Cardiac muscle cell (in vitro differentiated cells and primary cell): Measurements from ENCODE around the gene NUDT4B. TPM values are rescaled to one million over a fixed set of nuclear protein-coding genes. Genes with fewer than 3 reads are reported as not detected.
"Not testable (repeated sequence)": the region's sequence is repeated elsewhere in the genome, so short reads cannot be mapped to it uniquely, and the experiment has no call there.

Experiments
- DNase-seq, 2 donors: peaks; one replicate each; pipeline versions ENCODE4 v3.0.0 to v3.0.0-alpha.2; 2010 to 2017; ENCODE audit warnings: low read depth in 1 of 2, low spot score in 1 of 2
- H3K27ac ChIP-seq: fragments of 200-600 bp; sonication (generic); 2 replicates; pipeline ENCODE4 v1.5.1; 2016
- H3K27me3 ChIP-seq: fragments of 200-600 bp; sonication (generic); 2 replicates; pipeline ENCODE4 v1.6.0; 2016; ENCODE audit warnings: control low read depth
- H3K36me3 ChIP-seq: fragments of 200-600 bp; sonication (generic); 2 replicates; pipeline ENCODE4 v1.5.1; 2016; ENCODE audit warnings: control low read depth
- H3K4me1 ChIP-seq: fragments of 200-600 bp; sonication (generic); 2 replicates; pipeline ENCODE4 v1.8.1; 2017; ENCODE audit warnings: low read depth, mild to moderate bottlenecking, mixed run types
- H3K4me3 ChIP-seq: fragments of 200-600 bp; sonication (generic); 2 replicates; pipeline ENCODE4 v1.5.1; 2016; ENCODE audit warnings: mild to moderate bottlenecking
- H3K9me3 ChIP-seq: fragments of 200-600 bp; sonication (generic); 2 replicates; pipeline ENCODE4 v1.5.1; 2017; ENCODE audit warnings: low read depth, mild to moderate bottlenecking, control low read depth
- polyA plus RNA-seq: library from polyadenylated mRNA; unstranded; fragments of >200 nt; fragmentation: Nextera tagmentation; extraction: Ambion mirVana; gene quantifications from 2 replicates; pipeline ENCODE4 v1.2.1, GENCODE V29; 2016
- total RNA-seq: library from RNA; depleted of rRNA; stranded (reverse); fragments of >200 nt; gene quantifications from 2 replicates; pipeline ENCODE4 v1.2.3, GENCODE V29; 2016

NUDT4B gene
- total RNA-seq (72.0 and 87.9 TPM in 2 replicates), polyA plus RNA-seq (not detected in 2 replicates)

DNA sequence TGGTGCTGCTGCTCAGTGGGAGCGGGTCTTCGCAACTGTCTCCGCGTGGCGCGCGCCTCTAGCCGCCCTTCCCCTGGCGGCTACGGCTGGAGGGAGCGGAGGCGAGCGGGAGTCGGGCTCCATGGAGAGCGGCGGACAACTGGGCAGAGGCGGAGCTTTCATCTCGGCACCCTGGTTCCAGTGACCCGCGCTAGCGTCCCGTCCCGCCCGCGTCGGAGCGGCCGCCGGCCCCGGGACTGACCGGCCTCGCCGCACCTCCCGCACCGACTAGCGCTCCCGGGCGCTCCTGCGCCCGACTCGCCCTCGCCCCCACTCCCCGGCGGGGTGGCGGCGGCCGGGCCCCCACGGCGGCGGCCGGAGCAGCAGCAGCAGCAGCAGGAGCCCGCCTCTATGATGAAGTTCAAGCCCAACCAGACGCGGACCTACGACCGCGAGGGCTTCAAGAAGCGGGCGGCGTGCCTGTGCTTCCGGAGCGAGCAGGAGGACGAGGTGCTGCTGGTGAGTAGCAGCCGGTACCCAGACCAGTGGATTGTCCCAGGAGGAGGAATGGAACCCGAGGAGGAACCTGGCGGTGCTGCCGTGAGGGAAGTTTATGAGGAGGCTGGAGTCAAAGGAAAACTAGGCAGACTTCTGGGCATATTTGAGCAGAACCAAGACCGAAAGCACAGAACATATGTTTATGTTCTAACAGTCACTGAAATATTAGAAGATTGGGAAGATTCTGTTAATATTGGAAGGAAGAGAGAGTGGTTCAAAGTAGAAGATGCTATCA lies at the start of gene NUDT4B:
NUDT4B (plus strand) TSS at position 212 of the 772 bp plus-strand sequence; CDS start at position 391, 179 bp downstream.
- H3K27me3 ChIP-seq, H3K4me1 ChIP-seq, H3K36me3 ChIP-seq, H3K27ac ChIP-seq, H3K4me3 ChIP-seq, H3K9me3 ChIP-seq, DNase-seq: not testable (repeated sequence)

DNA sequence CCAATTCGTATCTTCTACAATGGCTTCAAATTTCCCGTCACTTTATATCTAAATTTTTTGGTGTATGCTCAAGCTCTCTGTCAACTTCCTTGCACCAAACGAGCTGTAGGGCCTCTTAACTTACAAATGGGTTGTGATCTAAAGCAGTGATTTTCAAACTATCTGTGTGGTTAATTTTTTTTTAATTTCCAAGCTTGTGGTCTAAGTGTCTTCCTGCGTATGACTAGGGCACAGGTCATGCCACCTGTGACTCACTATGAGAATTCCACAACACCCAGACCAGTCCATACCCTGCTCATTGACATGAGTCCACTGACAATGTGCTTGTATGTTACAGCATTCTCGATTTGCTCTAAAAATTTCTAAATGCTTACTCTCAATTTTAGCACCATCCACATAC lies 49.2 kb upstream of the NUDT4B start:
- H3K9me3 ChIP-seq, H3K4me3 ChIP-seq, H3K36me3 ChIP-seq, H3K27me3 ChIP-seq, H3K4me1 ChIP-seq, H3K27ac ChIP-seq, DNase-seq: not testable (repeated sequence)

- H3K36me3 ChIP-seq, H3K27me3 ChIP-seq, DNase-seq, H3K9me3 ChIP-seq, H3K4me3 ChIP-seq, H3K4me1 ChIP-seq, H3K27ac ChIP-seq: not testable (repeated sequence)
These were observed 46.3 kb upstream of the NUDT4B start for GRCh38 chr1:148702242-148702641.

GRCh38 chr1:148703973-148704591 lies 44.5 kb upstream of the NUDT4B start:
- DNase-seq, H3K4me3 ChIP-seq, H3K27ac ChIP-seq: not testable (repeated sequence)

DNA sequence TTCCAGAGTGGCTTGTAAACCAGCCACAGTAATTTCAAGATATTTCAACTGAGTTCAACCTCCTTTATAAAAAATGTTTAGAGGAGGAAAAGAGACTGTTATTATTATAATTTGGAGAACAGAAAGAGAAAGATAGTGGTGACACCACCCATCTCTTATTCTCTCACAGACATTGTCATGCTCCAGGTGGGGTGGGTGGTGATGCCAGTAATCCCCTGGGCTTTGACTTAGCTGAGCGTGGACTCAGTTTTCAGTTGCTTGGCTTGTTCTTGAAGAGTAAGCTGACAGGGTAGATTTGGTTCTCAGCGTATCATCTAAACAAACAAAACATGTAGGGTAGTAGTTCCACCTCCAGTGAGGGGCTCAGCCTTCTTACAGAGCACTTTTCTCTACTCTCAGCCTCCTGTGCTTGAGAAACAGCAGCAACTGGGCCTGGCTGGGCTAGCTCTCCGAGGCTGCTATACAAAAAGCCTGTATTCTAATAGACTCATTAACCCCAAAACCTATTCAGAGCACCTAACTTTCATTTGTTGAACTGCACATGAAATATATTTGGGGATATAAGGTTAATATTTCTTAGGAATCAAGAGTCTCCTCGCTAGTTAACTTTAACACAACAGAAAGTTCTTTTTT lies 43.1 kb upstream of the NUDT4B start:
- H3K27ac ChIP-seq, H3K27me3 ChIP-seq, DNase-seq, H3K36me3 ChIP-seq, H3K4me3 ChIP-seq, H3K9me3 ChIP-seq, H3K4me1 ChIP-seq: not testable (repeated sequence)

More at GRCh38 chr1:148703973-148704591, 44.5 kb upstream of the NUDT4B start:
- H3K27me3 ChIP-seq, H3K9me3 ChIP-seq, H3K36me3 ChIP-seq, H3K4me1 ChIP-seq: not testable (repeated sequence)

DNA sequence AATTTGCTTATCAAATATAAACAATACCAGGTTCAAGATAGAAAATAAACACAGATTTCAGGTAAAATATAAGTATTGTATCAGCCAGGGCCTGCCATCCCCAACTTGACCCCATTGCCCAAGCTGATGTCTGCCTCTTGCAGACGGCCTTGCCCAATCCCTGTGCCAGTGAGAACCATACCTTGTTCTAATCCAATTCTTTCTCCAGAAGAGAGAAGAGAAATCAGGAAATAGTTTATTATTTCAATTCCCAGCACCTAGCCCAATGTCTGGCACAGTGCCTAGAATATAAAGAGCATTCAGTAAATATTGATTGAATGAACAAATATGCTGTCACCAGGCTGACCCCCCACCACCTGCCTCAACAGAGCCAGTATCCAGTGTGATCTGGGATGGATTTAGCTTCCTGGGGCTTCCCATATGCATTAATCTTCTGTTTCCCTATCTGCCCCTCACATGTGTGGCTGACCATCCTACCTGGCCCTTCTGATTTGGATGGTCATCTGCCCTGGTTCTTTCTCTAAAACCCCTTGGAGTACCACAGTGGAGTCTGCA lies 39.7 kb upstream of the NUDT4B start:
- DNase-seq, H3K27ac ChIP-seq: not testable (repeated sequence)

DNA sequence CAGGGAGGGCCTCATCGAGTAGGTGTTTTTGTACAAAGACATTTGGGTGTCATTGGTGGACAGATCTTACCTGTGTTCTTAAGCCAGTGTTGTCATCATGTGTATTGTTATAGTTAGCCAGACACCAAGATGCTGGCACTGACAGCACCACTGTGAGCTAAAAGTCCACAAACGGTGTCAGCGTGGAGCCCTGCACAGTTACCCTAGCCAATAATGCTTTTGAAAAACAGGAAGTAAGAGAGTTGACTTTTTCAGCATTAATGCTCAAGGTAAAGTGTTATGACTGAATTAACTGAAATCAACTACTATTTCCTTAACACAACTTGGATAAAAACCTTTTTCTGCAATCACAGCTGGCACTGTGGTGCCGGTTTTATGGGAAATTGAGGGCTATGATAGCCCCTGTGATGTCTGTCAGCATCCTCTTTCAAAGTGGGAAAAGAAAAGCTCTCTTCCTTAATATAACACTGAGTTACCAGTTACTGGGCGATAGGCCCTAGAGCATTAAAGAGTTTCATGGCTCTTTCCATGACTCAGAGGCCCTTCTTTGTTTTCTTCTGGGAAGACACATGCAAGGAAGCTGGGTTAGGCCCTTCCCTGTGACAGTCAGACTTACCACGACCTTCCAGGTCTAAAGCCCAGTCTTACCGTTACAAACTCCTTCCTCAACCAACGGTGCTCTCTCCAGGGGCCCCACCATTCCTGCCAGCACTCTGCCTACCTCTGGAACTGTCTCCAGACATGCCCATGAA lies 37.6 kb upstream of the NUDT4B start:
- H3K36me3 ChIP-seq, DNase-seq, H3K27ac ChIP-seq, H3K4me1 ChIP-seq, H3K27me3 ChIP-seq, H3K4me3 ChIP-seq, H3K9me3 ChIP-seq: not testable (repeated sequence)

More for the DNA sequence above, 39.7 kb upstream of the NUDT4B start:
- not testable (repeated sequence) for H3K27me3 ChIP-seq, H3K36me3 ChIP-seq, H3K4me1 ChIP-seq, H3K9me3 ChIP-seq, H3K4me3 ChIP-seq

DNA sequence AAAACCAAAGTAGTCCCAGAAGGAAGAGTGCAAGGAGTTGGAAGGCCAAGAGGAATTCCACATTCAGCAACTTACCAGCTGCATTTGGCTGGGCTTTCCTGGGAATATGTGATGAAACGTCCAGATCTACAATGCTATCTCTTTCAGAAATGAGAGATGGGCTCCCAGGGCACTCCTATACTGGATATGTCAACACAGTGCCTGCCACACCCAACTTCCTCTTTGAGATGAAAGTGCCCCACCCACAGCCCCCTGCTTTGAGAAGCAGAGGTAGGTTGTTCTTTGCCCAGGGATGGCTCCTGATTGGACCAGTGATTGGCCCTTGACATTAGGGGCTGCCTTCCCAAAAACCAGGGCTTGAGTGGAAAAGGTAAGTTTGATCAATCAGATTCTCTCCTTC lies 36.2 kb upstream of the NUDT4B start:
- H3K4me1 ChIP-seq, H3K36me3 ChIP-seq, H3K9me3 ChIP-seq, H3K27ac ChIP-seq, DNase-seq, H3K27me3 ChIP-seq, H3K4me3 ChIP-seq: not testable (repeated sequence)

DNA sequence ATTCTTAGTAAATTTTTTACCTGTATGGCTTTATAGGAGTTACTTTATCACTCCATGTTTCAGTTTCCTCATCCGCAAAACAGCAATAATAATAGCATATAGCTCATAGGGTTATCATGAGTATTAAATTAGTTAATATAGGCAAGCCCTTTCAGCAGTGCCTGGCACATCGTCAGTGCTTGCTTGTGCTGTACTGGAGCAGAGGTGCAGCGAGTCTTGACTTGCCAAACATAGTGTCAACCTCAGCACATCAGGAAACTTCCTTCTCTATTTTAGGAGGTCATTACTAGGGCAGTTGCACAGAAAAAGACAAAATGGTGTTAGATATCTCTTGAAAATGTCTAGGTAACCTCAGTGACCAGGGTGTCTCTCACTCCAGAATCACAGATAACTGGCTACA lies 33.1 kb upstream of the NUDT4B start:
- not testable (repeated sequence) for H3K4me1 ChIP-seq, DNase-seq

DNA sequence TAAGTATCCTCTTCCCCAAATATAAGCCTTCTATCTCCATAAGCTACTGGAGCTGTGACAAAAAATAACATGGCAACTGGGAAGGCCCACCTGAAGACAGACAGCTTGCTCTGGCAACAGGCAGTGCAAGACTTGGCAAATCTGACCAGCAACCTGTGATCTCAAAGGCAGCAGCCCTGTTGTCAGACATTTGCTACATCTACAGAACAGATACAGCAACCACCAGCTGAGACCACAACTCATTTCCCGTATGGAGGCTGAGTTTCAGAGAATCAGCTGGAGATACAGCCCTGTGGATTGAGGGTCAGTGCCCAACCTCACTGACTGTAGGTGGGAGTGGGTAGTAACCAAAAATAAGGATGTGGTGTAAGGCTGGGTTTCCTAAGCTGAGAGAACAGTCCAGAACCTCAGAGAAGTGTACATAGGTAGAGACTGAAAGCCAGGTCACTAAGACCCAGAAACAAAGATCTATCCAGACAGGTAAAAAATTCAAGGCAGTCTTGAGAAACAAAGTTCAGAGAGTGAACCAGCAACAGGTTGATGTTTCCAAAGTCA lies 31.5 kb upstream of the NUDT4B start:
- not testable (repeated sequence) for H3K27me3 ChIP-seq, H3K36me3 ChIP-seq, DNase-seq, H3K4me3 ChIP-seq, H3K4me1 ChIP-seq, H3K27ac ChIP-seq, H3K9me3 ChIP-seq

More for the DNA sequence above, 33.1 kb upstream of the NUDT4B start:
- not testable (repeated sequence) for H3K36me3 ChIP-seq, H3K9me3 ChIP-seq, H3K4me3 ChIP-seq, H3K27me3 ChIP-seq, H3K27ac ChIP-seq

- not testable (repeated sequence) for H3K4me3 ChIP-seq, H3K27me3 ChIP-seq, H3K4me1 ChIP-seq, H3K9me3 ChIP-seq, H3K27ac ChIP-seq, H3K36me3 ChIP-seq, DNase-seq
These were observed 27.7 kb upstream of the NUDT4B start for GRCh38 chr1:148720918-148721317.

DNA sequence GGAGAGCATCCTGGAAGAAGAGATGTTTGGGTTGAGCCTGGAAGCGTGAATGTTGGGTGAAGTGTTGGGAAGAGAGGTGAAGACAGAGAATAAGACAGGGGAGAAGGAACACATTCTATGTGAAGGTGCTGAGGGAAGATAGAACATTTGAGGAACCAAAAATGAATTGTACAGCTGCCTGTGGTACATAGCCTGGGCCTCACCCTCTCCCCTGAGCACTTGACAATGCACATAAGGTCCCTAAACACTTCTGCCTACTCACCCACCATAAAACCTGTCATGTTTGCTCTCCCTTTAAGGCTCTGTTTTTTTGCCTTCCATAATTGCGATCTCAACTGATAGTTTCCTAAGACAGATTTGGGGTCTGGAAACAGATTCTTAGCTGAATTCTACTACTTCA lies 25.8 kb upstream of the NUDT4B start:
- H3K36me3 ChIP-seq, H3K9me3 ChIP-seq, H3K4me1 ChIP-seq, H3K27ac ChIP-seq, H3K27me3 ChIP-seq, DNase-seq, H3K4me3 ChIP-seq: not testable (repeated sequence)

- not testable (repeated sequence) for H3K9me3 ChIP-seq, H3K36me3 ChIP-seq, H3K27ac ChIP-seq, H3K27me3 ChIP-seq, H3K4me3 ChIP-seq, H3K4me1 ChIP-seq, DNase-seq
These were observed 25.1 kb upstream of the NUDT4B start for GRCh38 chr1:148723515-148723914.
